Articular chondrocyte of knee joint (primary cell): Measurements from ENCODE around the gene HMGCR. TPM values are rescaled to one million over a fixed set of nuclear protein-coding genes. Genes with fewer than 3 reads are reported as not detected.

Source experiments
- total RNA-seq: library from RNA; depleted of rRNA; stranded (reverse); fragments of >200 nt; gene quantifications from 2 replicates; pipeline ENCODE4 v1.2.3, GENCODE V29; 2012

HMGCR gene
- total RNA-seq, result 53.3 and 57.5 TPM in 2 replicates

GRCh38 chr5:75336615-75337336, at the start of gene HMGCR:
Gene HMGCR, plus strand, starts transcription at chr5:75337220. Its CDS starts 5,386 bp downstream, at chr5:75342606.

Other genes with a start within 250 kb of the HMGCR start
- 0.13 and 0.65 TPM in 2 replicates for gene ANKRD31, start 100.3 kb upstream of the HMGCR start, total RNA-seq
- 45.1 and 48.7 TPM in 2 replicates for gene CERT1, start 174.4 kb downstream of the HMGCR start, total RNA-seq
- 48.2 and 57.7 TPM in 2 replicates for gene POLK, start 174.7 kb downstream of the HMGCR start, total RNA-seq